Gastrocnemius medialis (tissue), 4 donors: ENCODE results near the gene XAGE5.

Experiments used
- CTCF ChIP-seq, 5 experiments: fragments of 450-650 bp in 3 of 5; fragments of 200-600 bp in 2 of 5; sonication (generic) in 2 of 5; IDR thresholded peaks in 4 of 5; conservative IDR thresholded peaks in 1 of 5; 1 replicate in 4 of 5; 2 replicates in 1 of 5; pipeline ENCODE4 v1.5.1; 2016 to 2019; ENCODE audit warnings: antibody characterized with exemption in 5 of 5, mild to moderate bottlenecking in 3 of 5, moderate library complexity in 3 of 5
- POLR2A ChIP-seq, 2 donors: fragments of 450-650 bp; IDR thresholded peaks; one replicate each; pipeline ENCODE4 v1.6.1; 2017; ENCODE audit warnings: antibody characterized with exemption in 2 of 2, mild to moderate bottlenecking in 2 of 2, moderate library complexity in 2 of 2

- no peak for TF ChIP-seq CTCF (IDR thresholded peaks at IDR 0.05 in 4 of 5, conservative IDR thresholded peaks at IDR 0.05 in 1 of 5)
- TF ChIP-seq POLR2A (IDR thresholded peaks at IDR 0.05): no peak
These were observed 8.7 kb downstream of the XAGE5 start for GRCh38 chrX:52819788-52820187.
